Glutamatergic neuron (in vitro differentiated cells): ENCODE measurements around the gene GDPGP1. TPM values are rescaled to one million over a fixed set of nuclear protein-coding genes. Genes with fewer than 3 reads are reported as not detected.

ENCODE experiments used
- DNase-seq: peaks from one replicate; pipeline ENCODE4 v3.0.0; 2022
- H3K27ac Mint-ChIP-seq: one replicate; pipeline ENCODE4 v1.8.0; 2020; ENCODE audit warnings: mild to moderate bottlenecking, mixed read lengths, inconsistent platforms; ENCODE audit not compliant: unreplicated experiment
- H3K27me3 Mint-ChIP-seq: one replicate; pipeline ENCODE4 v1.8.0; 2020; ENCODE audit warnings: mild to moderate bottlenecking, moderate library complexity, mixed read lengths, inconsistent platforms; ENCODE audit not compliant: unreplicated experiment
- H3K36me3 Mint-ChIP-seq: one replicate; pipeline ENCODE4 v1.8.0; 2020; ENCODE audit warnings: mild to moderate bottlenecking, mixed read lengths, inconsistent platforms; ENCODE audit not compliant: unreplicated experiment
- H3K4me1 Mint-ChIP-seq: one replicate; pipeline ENCODE4 v1.8.0; 2020; ENCODE audit warnings: mild to moderate bottlenecking, low read depth, mixed read lengths, inconsistent platforms; ENCODE audit not compliant: unreplicated experiment
- H3K4me3 Mint-ChIP-seq: one replicate; pipeline ENCODE4 v1.8.0; 2020; ENCODE audit warnings: mild to moderate bottlenecking, mixed read lengths, inconsistent platforms; ENCODE audit not compliant: unreplicated experiment
- H3K9me3 Mint-ChIP-seq: one replicate; pipeline ENCODE4 v1.8.0; 2020; ENCODE audit warnings: mild to moderate bottlenecking, moderate library complexity, mixed read lengths, inconsistent platforms; ENCODE audit not compliant: unreplicated experiment
- CTCF ChIP-seq: fragments of 200-600 bp; sonication (generic); IDR thresholded peaks from one replicate; pipeline ENCODE4 v1.5.0; 2021; ENCODE audit not compliant: partially characterized antibody, unreplicated experiment
- total RNA-seq: library from RNA; stranded (reverse); fragmentation: NEBNext Ultra II Directional; extraction: Animal tissue kit (Norgen Biotek cat#: 25700); gene quantifications from one replicate; pipeline ENCODE4 v1.2.1, GENCODE V29; 2021; ENCODE audit not compliant: unreplicated experiment

Gene GDPGP1
- total RNA-seq, 1 donor from 2014 or later = 7.4 TPM

DNA sequence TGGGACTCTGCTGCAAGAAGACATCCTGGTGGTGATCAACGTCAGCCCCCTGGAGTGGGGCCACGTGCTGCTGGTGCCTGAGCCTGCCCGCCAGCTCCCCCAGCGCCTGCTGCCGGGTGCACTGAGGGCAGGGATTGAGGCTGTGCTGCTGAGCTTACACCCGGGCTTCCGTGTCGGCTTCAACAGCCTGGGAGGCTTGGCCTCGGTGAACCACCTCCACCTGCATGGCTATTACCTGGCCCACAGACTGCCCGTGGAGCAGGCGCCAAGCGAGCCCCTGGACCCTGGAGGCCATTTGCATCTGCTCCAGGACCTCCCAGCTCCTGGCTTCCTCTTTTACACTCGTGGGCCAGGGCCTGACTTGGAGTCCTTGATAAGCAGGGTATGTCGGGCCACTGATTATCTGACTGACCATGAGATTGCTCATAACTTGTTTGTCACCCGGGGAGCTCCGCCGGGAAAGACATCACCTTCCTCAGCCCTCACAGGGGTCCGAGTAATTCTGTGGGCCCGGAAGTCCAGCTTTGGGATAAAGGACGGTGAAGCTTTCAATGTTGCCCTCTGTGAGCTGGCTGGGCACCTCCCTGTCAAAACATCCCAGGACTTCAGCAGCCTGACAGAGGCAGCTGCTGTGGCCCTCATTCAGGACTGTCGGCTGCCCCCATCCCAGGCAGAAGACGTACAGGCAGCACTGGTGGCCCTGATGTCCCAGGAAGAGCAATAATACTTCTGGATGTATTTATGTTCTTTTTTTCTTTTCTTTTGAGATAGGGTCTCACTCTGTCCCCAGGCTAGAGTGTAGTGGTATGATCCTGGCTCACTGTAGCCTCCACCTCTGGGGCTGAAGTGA lies 7.6 kb downstream of the GDPGP1 start:
- Mint-ChIP-seq H3K27me3 (peaks cover 2% of the 10 kb centered on the region), H3K27ac (no peak overlapping the region)

GRCh38 chr15:90243943-90244639 lies 10.1 kb downstream of the GDPGP1 start:
- H3K27ac Mint-ChIP-seq = no peak overlapping the region
- TF ChIP-seq CTCF = no peak
- no peak for DNase-seq
- no peaks in the 10 kb centered on the region for H3K9me3 Mint-ChIP-seq
- H3K27me3 Mint-ChIP-seq = peaks cover 2% of the 10 kb centered on the region
- no peaks in the 10 kb centered on the region for H3K36me3 Mint-ChIP-seq
- no peaks in the 10 kb centered on the region for H3K4me1 Mint-ChIP-seq
- no peak overlapping the region for H3K4me3 Mint-ChIP-seq

More for the DNA sequence above, 7.6 kb downstream of the GDPGP1 start:
- Mint-ChIP-seq H3K36me3 (no peaks in the 10 kb centered on the region), H3K9me3 (no peaks in the 10 kb centered on the region), H3K4me1 (no peaks in the 10 kb centered on the region), H3K4me3 (no peak overlapping the region)
- TF ChIP-seq CTCF = no peak
- DNase-seq = no peak

GRCh38 chr15:90248789-90249202 lies 14.8 kb downstream of the GDPGP1 start:
- H3K36me3 Mint-ChIP-seq = no peaks in the 10 kb centered on the region
- H3K27me3 Mint-ChIP-seq = peaks cover 2% of the 10 kb centered on the region
- H3K9me3 Mint-ChIP-seq = peaks cover 2% of the 10 kb centered on the region
- no peak overlapping the region for H3K27ac Mint-ChIP-seq
- no peaks in the 10 kb centered on the region for H3K4me1 Mint-ChIP-seq
- no peak for TF ChIP-seq CTCF
- no peak for DNase-seq
- H3K4me3 Mint-ChIP-seq = peak overlapping the region; percentile 63

DNA sequence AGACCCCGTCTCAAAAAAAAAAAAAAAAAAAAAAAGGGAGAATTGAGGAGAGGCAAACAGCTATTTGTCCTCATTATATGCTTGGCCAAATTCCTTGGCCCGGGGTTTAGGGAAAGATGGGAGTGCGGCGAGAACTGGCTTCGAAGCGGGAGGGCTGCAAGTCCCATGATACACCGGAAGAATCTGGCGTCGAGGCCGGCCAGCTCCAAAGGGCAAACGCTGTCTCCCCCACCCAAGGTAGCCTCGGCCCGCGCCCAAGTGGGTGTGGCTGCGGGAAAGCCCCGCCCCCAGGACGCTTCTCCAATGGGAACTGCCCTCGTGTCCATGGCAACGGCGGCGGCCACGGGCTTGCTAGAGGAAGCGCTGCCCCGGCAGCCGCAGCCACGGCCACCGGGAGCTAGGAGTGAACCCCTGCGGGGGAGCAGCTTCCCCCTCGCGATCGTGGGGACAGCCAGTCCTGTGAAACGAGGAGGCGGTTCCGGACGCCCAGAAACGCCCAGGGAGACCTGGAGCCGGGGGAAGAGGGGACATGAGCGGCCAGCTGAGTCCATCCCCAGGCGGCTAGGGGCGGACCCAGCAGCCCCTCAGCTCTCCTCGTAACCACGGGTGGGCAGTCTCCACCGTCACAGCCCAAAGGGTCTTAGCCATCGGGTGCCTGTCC lies 15.3 kb downstream of the GDPGP1 start, which contains the start of gene TTLL13:
TTLL13 (plus strand) TSS at position 354 of the 661 bp plus-strand sequence. CDS start 1,075 bp downstream, outside the sequence.
- Mint-ChIP-seq H3K27me3 (peaks cover 2% of the 10 kb centered on the region), H3K9me3 (peaks cover 2% of the 10 kb centered on the region), H3K36me3 (no peaks in the 10 kb centered on the region), H3K4me1 (no peaks in the 10 kb centered on the region), H3K27ac (no peak within 1 kb of the TSS), H3K4me3 (peak within 1 kb of the TSS; percentile 79)
- no peak for TF ChIP-seq CTCF
- peak; percentile 99 for DNase-seq
